ENCODE data around the gene HECTD4. TPM values are rescaled to one million over a fixed set of nuclear protein-coding genes. Genes with fewer than 3 reads are reported as not detected.

HECTD4 gene
- total RNA-seq, 2 donors from 2014 or later: 46.6 to 48.2 TPM

- H3K4me1 Mint-ChIP-seq: peaks cover 6% of the 10 kb centered on the region
- TF ChIP-seq CTCF (conservative IDR thresholded peaks at IDR 0.05): no peak
- Histone ChIP-seq H3K4me1 (ENCODE audit: control insufficient read depth, insufficient read depth, low read length) (peaks cover 3% of the 10 kb centered on the region), H3K27me3 (ENCODE audit: control insufficient read depth, insufficient read depth, low read length, poor library complexity, severe bottlenecking) (no peaks in the 10 kb centered on the region), H3K9ac (ENCODE audit: extremely low read depth, low read length, poor library complexity, severe bottlenecking) (no peak overlapping the region), H3K36me3 (ENCODE audit: control insufficient read depth, insufficient read depth, low read length) (peaks cover 24% of the 10 kb centered on the region), H3K4me3 (ENCODE audit: low read length) (no peak overlapping the region), H3K9me3 (ENCODE audit: control insufficient read depth, low read length) (no peaks in the 10 kb centered on the region), H3K27ac (ENCODE audit: low read depth, low read length) (no peak overlapping the region)
- peaks cover 11% of the 10 kb centered on the region for H3K36me3 Mint-ChIP-seq (ENCODE audit: low read depth)
- DNase-seq: no peak
- H3K4me3 Mint-ChIP-seq: no peak overlapping the region
- 91 to 100% methylated on average over 2 of the region's 2 CpGs for WGBS, 2 experiments (ENCODE audit: insufficient coverage in 1 of 2, insufficient read length in 1 of 2)
- H3K9me3 Mint-ChIP-seq: no peaks in the 10 kb centered on the region
- no peak overlapping the region for H3K27ac Mint-ChIP-seq
- H3K27me3 Mint-ChIP-seq (ENCODE audit: insufficient read depth): peaks cover 3% of the 10 kb centered on the region
Observed at GRCh38 chr12:112130441-112130998, 251.7 kb downstream of the HECTD4 start.

GRCh38 chr12:112126911-112127310 is 255.3 kb downstream of the HECTD4 start:
- peaks cover 9% of the 10 kb centered on the region for H3K4me1 Mint-ChIP-seq
- no peak for TF ChIP-seq CTCF (conservative IDR thresholded peaks at IDR 0.05)
- DNase-seq: peak; percentile 16
- no peak overlapping the region for H3K27ac ChIP-seq (ENCODE audit: low read depth, low read length)
- no peaks in the 10 kb centered on the region for H3K36me3 Mint-ChIP-seq (ENCODE audit: low read depth)
- H3K9ac ChIP-seq (ENCODE audit: extremely low read depth, low read length, poor library complexity, severe bottlenecking): no peak overlapping the region
- H3K27me3 Mint-ChIP-seq (ENCODE audit: insufficient read depth): peaks cover 3% of the 10 kb centered on the region
- H3K4me1 ChIP-seq (ENCODE audit: control insufficient read depth, insufficient read depth, low read length): peaks cover 3% of the 10 kb centered on the region
- peak overlapping the region; percentile 76 for H3K4me3 Mint-ChIP-seq
- no peak overlapping the region for H3K4me3 ChIP-seq (ENCODE audit: low read length)
- H3K9me3 Mint-ChIP-seq: no peaks in the 10 kb centered on the region
- no peaks in the 10 kb centered on the region for H3K27me3 ChIP-seq (ENCODE audit: control insufficient read depth, insufficient read depth, low read length, poor library complexity, severe bottlenecking)
- WGBS, 2 experiments (ENCODE audit: insufficient coverage in 1 of 2, insufficient read length in 1 of 2): 84 to 92% methylated on average over 6 to 7 of the region's 7 CpGs
- no peak overlapping the region for H3K27ac Mint-ChIP-seq
- no peaks in the 10 kb centered on the region for H3K9me3 ChIP-seq (ENCODE audit: control insufficient read depth, low read length)
- H3K36me3 ChIP-seq (ENCODE audit: control insufficient read depth, insufficient read depth, low read length): peaks cover 7% of the 10 kb centered on the region

- no peak overlapping the region for H3K27ac Mint-ChIP-seq
Observed at GRCh38 chr12:112126000-112126438, 256.2 kb downstream of the HECTD4 start.

More at GRCh38 chr12:112126000-112126438, 256.2 kb downstream of the HECTD4 start:
- H3K36me3 ChIP-seq (ENCODE audit: control insufficient read depth, insufficient read depth, low read length): no peaks in the 10 kb centered on the region
- DNase-seq: peak; percentile 62
- peaks cover 3% of the 10 kb centered on the region for H3K27me3 Mint-ChIP-seq (ENCODE audit: insufficient read depth)
- peak overlapping the region; percentile 69 for H3K9ac ChIP-seq (ENCODE audit: extremely low read depth, low read length, poor library complexity, severe bottlenecking)
- no peaks in the 10 kb centered on the region for H3K36me3 Mint-ChIP-seq (ENCODE audit: low read depth)
- H3K27me3 ChIP-seq (ENCODE audit: control insufficient read depth, insufficient read depth, low read length, poor library complexity, severe bottlenecking): no peaks in the 10 kb centered on the region
- H3K9me3 ChIP-seq (ENCODE audit: control insufficient read depth, low read length): no peaks in the 10 kb centered on the region
- H3K9me3 Mint-ChIP-seq: no peaks in the 10 kb centered on the region
- peak overlapping the region; percentile 76 for H3K4me3 Mint-ChIP-seq
- peaks cover 3% of the 10 kb centered on the region for H3K4me1 ChIP-seq (ENCODE audit: control insufficient read depth, insufficient read depth, low read length)
- peaks cover 11% of the 10 kb centered on the region for H3K4me1 Mint-ChIP-seq
- WGBS, 2 experiments (ENCODE audit: insufficient coverage in 1 of 2, insufficient read length in 1 of 2): 6 to 11% methylated on average over 7 to 25 of the region's 25 CpGs
- peak overlapping the region; percentile 72 for H3K27ac ChIP-seq (ENCODE audit: low read depth, low read length)
- peak overlapping the region; percentile 92 for H3K4me3 ChIP-seq (ENCODE audit: low read length)
- no peak for TF ChIP-seq CTCF (conservative IDR thresholded peaks at IDR 0.05)

Measured in endodermal cell (in vitro differentiated cells).